Keratinocyte (primary cell): ENCODE data around the gene ANKRD60.

Experiments used
- EZH2 ChIP-seq: IDR thresholded peaks from one replicate; pipeline ENCODE4 v1.6.1; 2012; ENCODE audit warnings: inconsistent platforms, mild to moderate bottlenecking, low read length, moderate library complexity
- TF ChIP-seq, protein P1 (sequence below), 3 experiments: IDR thresholded peaks in 1 of 3; conservative IDR thresholded peaks in 1 of 3; optimal IDR thresholded peaks in 1 of 3; 2 replicates in 2 of 3; 3 replicates in 1 of 3; pipeline versions ENCODE3 to v1.5.1; 2011; ENCODE audit warnings: low read length in 3 of 3, mild to moderate bottlenecking in 3 of 3, moderate library complexity in 2 of 3, control low read depth in 1 of 3, inconsistent platforms in 1 of 3; ENCODE audit not compliant: insufficient read depth in 2 of 3; ENCODE audit errors: extremely low read depth in 1 of 3

GRCh38 chr20:58169450-58169849 is 59.0 kb downstream of the ANKRD60 start:
- no peak for TF ChIP-seq EZH2
- TF ChIP-seq, protein P1, sequence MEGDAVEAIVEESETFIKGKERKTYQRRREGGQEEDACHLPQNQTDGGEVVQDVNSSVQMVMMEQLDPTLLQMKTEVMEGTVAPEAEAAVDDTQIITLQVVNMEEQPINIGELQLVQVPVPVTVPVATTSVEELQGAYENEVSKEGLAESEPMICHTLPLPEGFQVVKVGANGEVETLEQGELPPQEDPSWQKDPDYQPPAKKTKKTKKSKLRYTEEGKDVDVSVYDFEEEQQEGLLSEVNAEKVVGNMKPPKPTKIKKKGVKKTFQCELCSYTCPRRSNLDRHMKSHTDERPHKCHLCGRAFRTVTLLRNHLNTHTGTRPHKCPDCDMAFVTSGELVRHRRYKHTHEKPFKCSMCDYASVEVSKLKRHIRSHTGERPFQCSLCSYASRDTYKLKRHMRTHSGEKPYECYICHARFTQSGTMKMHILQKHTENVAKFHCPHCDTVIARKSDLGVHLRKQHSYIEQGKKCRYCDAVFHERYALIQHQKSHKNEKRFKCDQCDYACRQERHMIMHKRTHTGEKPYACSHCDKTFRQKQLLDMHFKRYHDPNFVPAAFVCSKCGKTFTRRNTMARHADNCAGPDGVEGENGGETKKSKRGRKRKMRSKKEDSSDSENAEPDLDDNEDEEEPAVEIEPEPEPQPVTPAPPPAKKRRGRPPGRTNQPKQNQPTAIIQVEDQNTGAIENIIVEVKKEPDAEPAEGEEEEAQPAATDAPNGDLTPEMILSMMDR (optimal IDR thresholded peaks at IDR 0.05 in 1 of 3, IDR thresholded peaks at IDR 0.05 in 1 of 3, conservative IDR thresholded peaks at IDR 0.05 in 1 of 3; ENCODE audit: extremely low read depth in 1 of 3, insufficient read depth in 2 of 3, low read length in 3 of 3) = no peak
